Fibroblast of villous mesenchyme (primary cell): ENCODE data around the gene PLPP1. TPM values are rescaled to one million over a fixed set of nuclear protein-coding genes. Genes with fewer than 3 reads are reported as not detected.

ENCODE experiments used
- DNase-seq: peaks from one replicate; pipeline ENCODE4 v3.0.0-alpha.2; 2010; ENCODE audit warnings: low read depth
- H3K4me3 ChIP-seq: 2 replicates; pipeline ENCODE4 v1.5.1; 2011; ENCODE audit warnings: low read depth, mild to moderate bottlenecking, low read length
- CTCF ChIP-seq: IDR thresholded peaks from 2 replicates; pipeline ENCODE4 v1.5.1; 2012; ENCODE audit warnings: low read depth, mild to moderate bottlenecking, low read length; ENCODE audit not compliant: insufficient read depth
- total RNA-seq: library from RNA; depleted of rRNA; stranded (reverse); fragments of >200 nt; gene quantifications from 2 replicates; pipeline ENCODE4 v1.2.3, GENCODE V29; 2012

PLPP1 gene
- total RNA-seq, 1 donor = 97.6 TPM

GRCh38 chr5:55576661-55577060, 41.9 kb upstream of the PLPP1 start:
- H3K4me3 ChIP-seq = no peak overlapping the region
- TF ChIP-seq CTCF = no peak
- DNase-seq = no peak

- no peak overlapping the region for H3K4me3 ChIP-seq
- DNase-seq = peak; percentile 96
- TF ChIP-seq CTCF = no peak
Observed at GRCh38 chr5:55575815-55576583, 41.2 kb upstream of the PLPP1 start.

- no peak overlapping the region for H3K4me3 ChIP-seq
- TF ChIP-seq CTCF = no peak
- no peak for DNase-seq
Observed at GRCh38 chr5:55572600-55572999, 37.8 kb upstream of the PLPP1 start.

- TF ChIP-seq CTCF = no peak
- no peak overlapping the region for H3K4me3 ChIP-seq
- no peak for DNase-seq
Observed at GRCh38 chr5:55572020-55572419, 37.3 kb upstream of the PLPP1 start.

- no peak for DNase-seq
- no peak for TF ChIP-seq CTCF
- H3K4me3 ChIP-seq = no peak overlapping the region
Observed at GRCh38 chr5:55570570-55570969, 35.8 kb upstream of the PLPP1 start.

- no peak for TF ChIP-seq CTCF
- DNase-seq = peak; percentile 50
Observed at GRCh38 chr5:55570026-55570425, 35.3 kb upstream of the PLPP1 start.

GRCh38 chr5:55569513-55569865, 34.7 kb upstream of the PLPP1 start:
- TF ChIP-seq CTCF = no peak
- no peak overlapping the region for H3K4me3 ChIP-seq
- DNase-seq = no peak

More at GRCh38 chr5:55570026-55570425, 35.3 kb upstream of the PLPP1 start:
- no peak overlapping the region for H3K4me3 ChIP-seq
